ENCODE measurements around the gene RNFT1. TPM values are rescaled to one million over a fixed set of nuclear protein-coding genes. Genes with fewer than 3 reads are reported as not detected.
"Not testable (repeated sequence)": the region's sequence is repeated elsewhere in the genome, so short reads cannot be mapped to it uniquely, and the experiment has no call there.

The RNFT1 gene
- total and polyA plus RNA-seq, 2 donors (not counting 1 experiment from before 2014, with no cell fraction given): 49.4 to 52.0 TPM

DNA sequence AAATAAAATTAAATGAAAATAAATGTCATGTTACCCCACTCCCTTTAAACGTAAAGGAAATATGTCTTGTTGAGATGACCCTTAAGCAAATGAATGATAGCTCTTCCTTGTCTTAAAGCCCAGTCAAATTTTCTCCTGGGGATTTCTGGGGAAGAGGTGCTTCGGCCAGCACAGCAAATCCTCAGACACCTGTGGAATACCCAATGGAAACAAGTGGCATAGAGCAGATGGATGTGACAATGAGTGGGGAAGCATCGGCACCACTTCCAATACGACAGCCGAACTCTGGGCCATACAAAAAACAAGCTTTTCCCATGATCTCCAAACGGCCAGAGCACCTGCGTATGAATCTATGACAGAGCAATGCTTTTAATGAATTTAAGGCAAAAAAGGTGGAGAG is 18.1 kb downstream of the RNFT1 start:
- H3K27me3 ChIP-seq (replicated peaks in 1 of 4; ENCODE audit: control extremely low read depth in 1 of 4, control insufficient read depth in 3 of 4, insufficient read depth in 4 of 4, low read length in 3 of 4); H3K4me2 ChIP-seq (replicated peaks; ENCODE audit: low read depth, low read length, poor library complexity, severe bottlenecking); DNase-seq; H3K27ac Mint-ChIP-seq; H3K79me2 ChIP-seq (ENCODE audit: control insufficient read depth, insufficient read depth, low read length); H3K4me3 Mint-ChIP-seq; H3K9me3 Mint-ChIP-seq (ENCODE audit: insufficient read depth); intact Hi-C loops (cut with micrococcal nuclease); H3K4me3 ChIP-seq (ENCODE audit: control extremely low read depth in 1 of 5, extremely low read depth in 1 of 5, insufficient read depth in 1 of 5, low read depth in 2 of 5, low read length in 4 of 5); POLR2A ChIA-PET; CTCF ChIA-PET; ATAC-seq (ENCODE audit: low read depth); H3K9ac ChIP-seq (ENCODE audit: low read length); H4K20me1 ChIP-seq (ENCODE audit: control insufficient read depth, insufficient read depth, low read length, poor library complexity, severe bottlenecking); H2AFZ ChIP-seq (ENCODE audit: insufficient read depth, low read depth, low read length, poor library complexity, severe bottlenecking); H3K27ac ChIP-seq (ENCODE audit: low read length in 2 of 2); H3K9me3 ChIP-seq (ENCODE audit: control extremely low read depth in 1 of 3, control insufficient read depth in 2 of 3, insufficient read depth in 1 of 3, low read length in 2 of 3); H3K4me1 ChIP-seq (ENCODE audit: control insufficient read depth in 2 of 2, insufficient read depth in 2 of 2, low read length in 2 of 2); H3K4me1 Mint-ChIP-seq; H3K27me3 Mint-ChIP-seq: not testable (repeated sequence)
- H3K36me3 ChIP-seq (replicated peaks in 1 of 2; ENCODE audit: control extremely low read depth in 1 of 2, control insufficient read depth in 1 of 2, extremely low read depth in 1 of 2, insufficient read depth in 2 of 2, low read length in 1 of 2): peaks cover 2 to 41% of the 10 kb centered on the region in 2 experiments
- no CpG with 5 or more reads among the region's 7 CpGs for WGBS (ENCODE audit: insufficient coverage)

DNA sequence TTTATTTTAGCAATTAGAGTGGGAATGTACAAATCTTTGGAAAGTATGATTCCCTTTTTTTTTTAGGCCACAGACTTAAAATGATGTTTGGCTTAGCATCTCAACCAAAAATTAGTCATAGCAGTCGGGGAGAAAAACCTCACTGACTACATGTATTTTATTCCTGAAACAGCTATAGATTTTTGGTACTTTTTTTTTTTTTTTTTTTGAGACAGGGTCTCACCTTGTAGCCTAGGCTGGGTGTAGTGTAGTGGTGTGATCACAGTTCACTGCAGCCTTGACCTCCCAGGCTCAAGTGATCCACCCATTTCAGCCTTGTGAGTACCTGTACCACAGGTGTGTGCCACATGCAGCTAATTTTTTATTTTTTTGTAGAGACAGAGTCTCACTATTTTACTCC is 23.4 kb downstream of the RNFT1 start:
- H3K4me1 ChIP-seq (ENCODE audit: control insufficient read depth in 2 of 2, insufficient read depth in 2 of 2, low read length in 2 of 2): no peaks in the 10 kb centered on the region
- no peak overlapping the region for H3K4me3 Mint-ChIP-seq
- H3K9me3 Mint-ChIP-seq (ENCODE audit: insufficient read depth): no peaks in the 10 kb centered on the region
- DNase-seq: no peak
- H3K79me2 ChIP-seq (ENCODE audit: control insufficient read depth, insufficient read depth, low read length): no peaks in the 10 kb centered on the region
- no peaks in the 10 kb centered on the region for H4K20me1 ChIP-seq (ENCODE audit: control insufficient read depth, insufficient read depth, low read length, poor library complexity, severe bottlenecking)
- intact Hi-C loops (cut with micrococcal nuclease): no loop called here
- POLR2A ChIA-PET: no interaction called here
- no peak overlapping the region for H3K9ac ChIP-seq (ENCODE audit: low read length)
- no peak for ATAC-seq (ENCODE audit: low read depth)
- no peak overlapping the region for H3K4me2 ChIP-seq (replicated peaks; ENCODE audit: low read depth, low read length, poor library complexity, severe bottlenecking)
- no peaks in the 10 kb centered on the region for H3K27me3 Mint-ChIP-seq
- TF ChIP-seq EZH2 (IDR thresholded peaks at IDR 0.05; ENCODE audit: borderline replicate concordance, insufficient read depth, low read depth, low read length, poor library complexity, severe bottlenecking) (no peak), CTCF (IDR thresholded peaks at IDR 0.05) (no peak)
- H3K4me3 ChIP-seq (ENCODE audit: control extremely low read depth in 1 of 5, extremely low read depth in 1 of 5, insufficient read depth in 1 of 5, low read depth in 2 of 5, low read length in 4 of 5): no peak overlapping the region
- no peak overlapping the region for H3K27ac Mint-ChIP-seq
- no peak overlapping the region for H2AFZ ChIP-seq (ENCODE audit: insufficient read depth, low read depth, low read length, poor library complexity, severe bottlenecking)
- H3K27ac ChIP-seq (ENCODE audit: low read length in 2 of 2): no peak overlapping the region
- peaks cover 2 to 44% of the 10 kb centered on the region in 2 experiments for H3K36me3 ChIP-seq (replicated peaks in 1 of 2; ENCODE audit: control extremely low read depth in 1 of 2, control insufficient read depth in 1 of 2, extremely low read depth in 1 of 2, insufficient read depth in 2 of 2, low read length in 1 of 2)
- no peaks in the 10 kb centered on the region for H3K4me1 Mint-ChIP-seq
- WGBS (ENCODE audit: insufficient coverage): no CpG with 5 or more reads among the region's 1 CpG
- H3K9me3 ChIP-seq (ENCODE audit: control extremely low read depth in 1 of 3, control insufficient read depth in 2 of 3, insufficient read depth in 1 of 3, low read length in 2 of 3): no peaks in the 10 kb centered on the region
- CTCF ChIA-PET: interaction anchor here (1.5 kb wide), 1 partner anchor 27 kb away, joined by 5 read pairs; no protein-coding TSS in a partner anchor
- H3K27me3 ChIP-seq (replicated peaks in 1 of 4; ENCODE audit: control extremely low read depth in 1 of 4, control insufficient read depth in 3 of 4, insufficient read depth in 4 of 4, low read length in 3 of 4): no peaks in the 10 kb centered on the region

- CTCF ChIA-PET: interaction anchor here (1.5 kb wide), 1 partner anchor 26 kb away, joined by 5 read pairs; no protein-coding TSS in a partner anchor
- H3K27ac Mint-ChIP-seq; intact Hi-C loops (cut with micrococcal nuclease); H3K9ac ChIP-seq (ENCODE audit: low read length); H3K27me3 ChIP-seq (replicated peaks in 1 of 4; ENCODE audit: control extremely low read depth in 1 of 4, control insufficient read depth in 3 of 4, insufficient read depth in 4 of 4, low read length in 3 of 4); ATAC-seq (ENCODE audit: low read depth); H3K4me2 ChIP-seq (replicated peaks; ENCODE audit: low read depth, low read length, poor library complexity, severe bottlenecking); H3K4me3 ChIP-seq (ENCODE audit: control extremely low read depth in 1 of 5, extremely low read depth in 1 of 5, insufficient read depth in 1 of 5, low read depth in 2 of 5, low read length in 4 of 5); H2AFZ ChIP-seq (ENCODE audit: insufficient read depth, low read depth, low read length, poor library complexity, severe bottlenecking); H3K4me3 Mint-ChIP-seq; H3K79me2 ChIP-seq (ENCODE audit: control insufficient read depth, insufficient read depth, low read length); H3K4me1 Mint-ChIP-seq; H3K27ac ChIP-seq (ENCODE audit: low read length in 2 of 2); H4K20me1 ChIP-seq (ENCODE audit: control insufficient read depth, insufficient read depth, low read length, poor library complexity, severe bottlenecking); H3K27me3 Mint-ChIP-seq; POLR2A ChIA-PET; DNase-seq; H3K9me3 Mint-ChIP-seq (ENCODE audit: insufficient read depth); H3K4me1 ChIP-seq (ENCODE audit: control insufficient read depth in 2 of 2, insufficient read depth in 2 of 2, low read length in 2 of 2); H3K9me3 ChIP-seq (ENCODE audit: control extremely low read depth in 1 of 3, control insufficient read depth in 2 of 3, insufficient read depth in 1 of 3, low read length in 2 of 3): not testable (repeated sequence)
- WGBS (ENCODE audit: insufficient coverage): no CpG with 5 or more reads among the region's 3 CpGs
- peaks cover 0 to 45% of the 10 kb centered on the region in 2 experiments for H3K36me3 ChIP-seq (replicated peaks in 1 of 2; ENCODE audit: control extremely low read depth in 1 of 2, control insufficient read depth in 1 of 2, extremely low read depth in 1 of 2, insufficient read depth in 2 of 2, low read length in 1 of 2)
These were observed 23.8 kb downstream of the RNFT1 start for GRCh38 chr17:59940697-59941096.

Measured in B cell (primary cell).